DMS153 (cell line): ENCODE results near the gene TRAF3.
"Not testable (repeated sequence)": the region's sequence is repeated elsewhere in the genome, so short reads cannot be mapped to it uniquely, and the experiment has no call there.

Experiments
- DNase-seq: peaks from one replicate; lab custom pipeline; 2025; lab: John Stamatoyannopoulos, UW

Gene TRAF3

DNA sequence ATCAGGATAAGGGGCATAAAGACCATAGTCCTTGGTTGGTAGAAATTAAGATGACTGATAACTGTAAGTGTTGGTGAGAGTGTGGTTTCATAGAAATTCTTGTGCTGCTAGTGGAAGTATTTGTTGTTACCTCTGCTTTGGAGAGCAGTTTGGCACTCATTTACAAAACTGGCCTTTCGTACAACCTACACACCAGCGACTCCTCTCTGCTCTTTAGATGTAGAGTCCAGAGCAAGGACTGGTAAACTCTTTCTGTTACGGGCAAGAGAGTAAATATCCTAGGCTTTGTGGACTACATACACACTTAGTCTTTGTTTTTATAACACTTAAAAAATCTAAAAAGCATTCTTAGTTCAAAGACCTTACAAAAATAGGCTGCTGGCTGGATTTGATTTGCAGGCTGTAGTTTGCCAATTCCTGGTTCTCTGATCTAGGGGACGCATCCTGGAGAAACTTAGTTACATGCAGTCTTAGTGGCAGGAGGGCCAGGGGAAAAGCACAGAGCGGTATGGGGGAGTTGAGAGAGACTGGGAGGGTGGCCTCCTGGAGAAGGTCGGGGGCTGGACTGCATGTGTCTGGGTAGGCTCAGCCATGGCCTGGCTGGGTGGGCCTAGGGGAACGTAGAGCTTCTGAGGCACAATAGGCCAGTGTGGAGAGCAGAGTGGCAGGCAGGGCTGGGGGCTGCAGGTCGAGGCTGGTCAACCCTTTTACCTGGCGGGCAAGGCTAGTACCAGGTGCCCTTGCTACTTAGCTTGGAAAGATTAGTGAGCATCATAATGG lies 89.9 kb downstream of the TRAF3 start:
- no peak for DNase-seq

DNA sequence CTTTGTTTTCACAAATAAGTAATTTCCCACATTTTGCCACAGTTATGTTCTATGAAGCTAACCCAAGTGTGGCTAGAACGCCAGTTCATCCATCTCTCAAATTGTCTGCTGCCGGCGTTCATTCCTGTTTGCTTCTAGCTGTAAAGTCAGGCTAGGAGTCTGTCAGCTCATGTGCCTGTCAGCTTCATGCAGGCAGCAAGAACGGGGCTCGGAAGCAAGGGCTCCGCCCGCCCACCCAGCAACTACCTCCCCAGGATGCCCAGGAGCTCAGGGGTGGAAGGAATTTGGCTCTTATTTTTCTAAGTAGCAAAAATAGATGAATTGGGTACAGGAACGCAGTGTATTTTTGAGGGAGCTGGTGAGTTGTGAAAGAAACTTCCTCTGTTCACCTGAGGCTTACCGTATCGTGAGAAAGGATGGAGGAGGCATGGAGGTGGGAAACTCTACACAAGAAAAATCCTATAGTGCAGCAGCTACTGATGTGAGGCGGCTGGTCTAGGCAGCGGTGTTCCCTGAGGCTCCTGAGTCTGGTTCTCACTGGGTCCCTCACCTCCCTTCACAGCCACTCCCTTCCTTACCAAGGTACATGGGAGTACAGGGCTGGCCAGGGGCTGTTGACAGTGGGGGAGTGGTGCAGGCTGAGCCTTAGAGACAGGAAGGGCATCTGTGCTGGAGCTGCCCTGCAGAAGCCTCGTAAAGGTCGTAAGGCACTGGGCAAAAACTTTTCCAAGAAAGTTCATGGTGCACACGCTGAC lies 90.8 kb downstream of the TRAF3 start:
- DNase-seq, result no peak

DNA sequence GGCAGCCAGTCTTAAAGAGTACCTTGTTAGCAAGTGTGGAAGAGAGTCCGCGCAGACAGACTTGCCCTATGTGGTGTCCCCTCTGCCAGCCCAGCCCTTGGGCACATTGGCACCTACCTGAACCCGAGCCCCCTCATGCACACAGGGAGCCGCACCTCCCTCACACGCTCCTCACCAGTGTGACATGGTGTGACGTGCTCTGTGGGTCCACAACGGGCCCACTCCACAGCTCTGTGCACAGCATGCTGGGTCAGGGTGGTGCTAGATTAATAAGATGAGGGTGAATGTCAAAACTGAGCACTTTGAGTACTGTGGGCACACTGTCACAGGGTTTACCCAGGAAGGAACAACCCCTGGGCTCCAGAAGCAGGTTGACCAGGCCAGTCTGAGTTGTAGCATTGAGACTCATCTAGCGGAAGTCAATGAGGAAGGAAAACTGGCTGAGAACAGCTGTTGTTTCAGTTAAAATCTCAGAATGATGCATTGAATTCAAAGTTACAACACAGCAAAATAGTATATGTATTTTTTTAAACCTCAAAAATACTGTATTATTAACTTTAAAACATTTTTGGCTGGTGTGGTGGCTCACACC lies 91.8 kb downstream of the TRAF3 start:
- no peak for DNase-seq

DNA sequence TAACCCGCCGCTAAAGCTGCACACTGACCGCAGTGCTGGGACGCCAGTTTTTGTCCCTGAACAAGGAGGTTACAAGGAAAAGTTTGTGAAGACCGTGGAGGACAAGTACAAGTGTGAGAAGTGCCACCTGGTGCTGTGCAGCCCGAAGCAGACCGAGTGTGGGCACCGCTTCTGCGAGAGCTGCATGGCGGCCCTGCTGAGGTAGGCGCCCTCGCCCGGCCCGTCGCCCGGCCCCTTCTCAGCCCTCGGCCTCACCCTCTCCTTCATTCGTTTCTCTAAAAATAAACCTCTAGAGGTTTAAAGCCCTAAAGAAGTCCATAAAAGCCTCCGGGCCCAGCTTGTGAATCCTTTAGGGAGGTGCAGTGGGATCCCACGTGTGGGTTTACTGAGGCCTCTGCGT lies 93.0 kb downstream of the TRAF3 start:
- no peak for DNase-seq

DNA sequence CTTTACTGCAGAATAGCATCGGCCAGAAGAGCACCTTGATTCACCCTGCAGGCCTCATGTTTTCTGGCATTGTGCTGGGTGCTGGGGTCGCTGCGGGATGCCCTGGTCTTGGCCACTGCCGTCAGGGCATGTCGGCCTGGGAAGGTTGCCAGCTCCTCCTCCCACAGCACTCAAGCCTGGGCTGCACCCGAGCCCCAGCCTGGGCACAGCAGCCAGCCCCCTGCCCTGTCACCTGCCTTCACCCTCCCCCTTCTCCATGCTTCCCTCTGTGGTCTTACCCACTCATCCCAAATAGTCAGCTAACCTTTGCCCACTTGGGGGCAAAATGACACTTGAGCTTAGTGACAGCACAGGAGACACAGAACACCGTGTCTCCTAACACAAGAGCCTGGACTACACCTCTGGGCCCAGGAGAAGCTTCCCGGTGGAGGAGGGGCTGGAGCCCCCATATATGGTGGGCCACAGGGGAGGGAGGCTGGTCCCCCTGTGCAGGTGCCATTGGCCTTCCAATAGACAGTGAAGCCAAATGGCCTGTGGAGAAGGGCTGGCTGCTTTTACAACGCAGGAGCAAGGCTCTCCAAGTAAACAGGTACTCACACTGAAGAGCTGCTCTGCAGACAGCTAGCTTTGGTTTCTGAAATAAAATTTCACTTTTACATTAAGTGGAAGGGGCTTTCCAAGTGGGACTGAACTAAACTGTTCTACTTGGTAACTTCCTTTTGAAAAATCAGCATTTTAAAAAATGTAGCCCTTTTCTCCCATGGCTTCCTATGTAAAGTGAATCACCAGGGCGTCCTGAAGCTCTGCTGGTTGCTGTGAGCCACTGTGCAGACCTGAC lies 94.0 kb downstream of the TRAF3 start:
- DNase-seq, result no peak

DNA sequence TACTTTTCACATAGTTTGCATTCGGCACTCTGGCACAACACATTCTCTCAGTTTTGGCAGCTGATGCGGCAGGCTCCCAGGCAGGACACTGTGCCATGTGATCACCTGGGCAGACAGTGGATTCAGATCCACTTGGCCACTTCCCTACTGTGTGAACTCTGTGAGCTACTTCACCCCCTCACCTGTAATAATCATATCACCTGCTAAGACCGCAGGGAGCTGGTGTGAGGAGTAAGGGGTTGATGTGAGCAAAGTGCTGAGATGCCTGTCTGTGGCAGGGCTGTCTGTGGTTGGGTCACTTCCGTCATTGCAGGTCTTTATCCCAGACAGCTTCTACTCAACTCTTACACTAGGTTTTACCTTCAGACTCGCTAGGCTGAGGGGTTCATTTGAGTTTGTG lies 94.8 kb downstream of the TRAF3 start:
- DNase-seq, result no peak

DNA sequence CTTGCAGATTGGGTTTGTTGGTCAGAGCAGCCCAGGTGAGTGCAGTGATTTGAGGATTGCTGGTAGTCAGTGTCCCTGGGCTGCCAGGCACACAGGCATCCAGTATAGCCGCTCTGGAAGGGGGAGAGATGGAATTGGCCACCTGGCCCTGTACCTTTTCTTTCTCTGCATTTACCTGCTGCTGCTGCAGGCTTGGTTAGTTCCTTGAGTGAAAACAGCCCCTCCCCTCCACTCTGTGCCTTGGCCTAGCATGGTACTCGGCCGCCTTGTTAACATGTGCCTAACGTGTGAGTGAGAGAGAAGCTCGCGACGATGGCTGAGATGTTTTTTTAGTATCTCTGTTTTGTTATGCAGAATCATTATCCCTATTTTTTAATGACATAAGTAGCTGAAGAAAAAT lies 95.9 kb downstream of the TRAF3 start:
- DNase-seq, result no peak

DNA sequence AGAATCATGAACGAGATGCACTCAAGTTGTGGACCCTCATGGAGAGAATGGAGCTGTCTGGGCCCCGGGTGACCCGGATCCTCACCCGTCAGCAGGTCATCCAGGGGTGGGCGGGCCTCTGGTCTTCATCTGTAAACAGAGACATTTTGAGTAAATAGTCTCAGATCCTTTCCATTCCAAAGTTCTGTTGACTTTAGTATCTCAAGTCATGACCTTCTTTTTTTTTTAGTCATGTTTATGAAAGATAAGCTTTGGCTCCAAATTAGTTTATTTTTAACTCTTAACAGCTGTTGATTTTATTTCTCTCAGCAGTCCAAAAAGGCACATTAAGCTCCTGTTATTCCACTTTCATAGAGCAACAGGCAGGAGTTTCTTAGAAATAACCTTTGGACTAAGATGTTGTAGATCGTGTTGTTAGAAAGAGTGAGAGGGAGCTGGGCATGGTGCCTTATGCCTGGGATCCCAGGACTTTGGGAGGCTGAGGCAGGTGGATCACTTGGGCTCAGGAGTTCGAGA lies 96.4 kb downstream of the TRAF3 start:
- DNase-seq, result no peak

DNA sequence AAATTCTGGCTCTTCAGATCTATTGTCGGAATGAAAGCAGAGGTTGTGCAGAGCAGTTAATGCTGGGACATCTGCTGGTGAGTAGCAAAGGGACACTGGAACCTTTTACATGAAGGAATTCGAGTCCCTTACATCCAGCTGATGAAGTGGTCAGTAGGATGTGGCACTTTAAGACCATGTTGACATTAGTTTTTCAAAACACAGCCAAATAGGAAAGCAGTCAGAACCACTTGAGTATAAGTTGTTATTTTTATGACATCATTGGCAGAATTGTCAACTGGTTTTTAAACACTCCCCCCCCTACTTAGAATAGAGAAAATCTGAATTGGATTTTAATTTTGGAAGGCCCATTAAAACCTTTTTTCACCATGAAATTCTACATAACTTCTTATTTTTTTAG lies 98.4 kb downstream of the TRAF3 start:
- DNase-seq, result no peak

DNA sequence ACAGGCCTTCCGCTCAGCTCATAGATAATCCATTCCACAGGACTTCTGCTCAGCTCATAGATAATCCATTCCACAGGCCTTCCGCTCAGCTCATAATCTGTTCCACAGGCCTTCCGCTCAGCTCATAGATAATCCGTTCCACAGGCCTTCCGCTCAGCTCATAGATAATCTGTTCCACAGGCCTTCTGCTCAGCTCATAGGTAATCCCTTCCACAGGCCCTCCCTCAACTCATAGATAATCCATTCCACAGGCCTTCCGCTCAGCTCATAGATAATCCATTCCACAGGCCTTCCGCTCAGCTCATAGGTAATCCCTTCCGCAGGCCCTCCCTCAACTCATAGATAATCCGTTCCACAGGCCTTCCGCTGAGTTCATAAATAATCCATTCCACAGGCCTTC lies 100.3 kb downstream of the TRAF3 start:
- DNase-seq, result not testable (repeated sequence)

DNA sequence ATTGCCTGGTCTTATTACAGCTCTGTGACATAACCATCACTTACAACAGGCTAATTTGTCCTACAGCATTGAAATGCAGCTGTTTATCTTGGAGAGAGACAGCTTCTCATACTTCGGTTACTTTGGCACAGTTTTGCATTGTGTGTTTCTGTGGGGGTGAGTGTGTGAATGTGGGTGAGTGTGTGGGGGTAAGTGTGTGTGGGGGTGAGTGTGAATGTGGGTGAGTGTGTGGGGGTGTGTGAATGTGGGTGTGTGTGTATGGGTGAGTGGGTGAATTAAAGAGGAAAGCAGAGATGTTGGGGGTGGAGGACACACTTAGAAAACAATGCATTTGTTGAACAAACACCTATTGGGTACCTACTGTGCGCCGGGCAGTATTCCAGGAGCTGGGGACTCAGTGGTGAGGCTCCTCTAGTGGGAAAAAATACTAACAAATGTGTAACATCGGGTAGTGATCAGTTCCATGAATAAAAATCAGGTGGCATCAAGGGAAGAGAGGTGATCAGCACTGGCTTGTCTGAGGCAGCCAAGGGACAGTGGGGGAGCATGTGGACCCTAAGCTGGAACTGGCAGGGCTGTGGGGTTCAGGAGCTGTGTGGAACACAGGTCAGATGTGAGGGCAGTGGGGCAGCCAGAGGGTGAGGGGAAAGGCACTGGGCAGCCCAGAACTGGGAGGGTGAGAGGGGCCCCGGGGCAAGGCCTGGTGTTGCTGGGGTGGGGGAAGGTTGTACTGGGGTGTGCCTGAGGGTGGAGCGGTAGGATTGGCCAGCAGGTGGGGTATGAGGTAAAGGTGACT lies 101.1 kb downstream of the TRAF3 start:
- DNase-seq, result no peak

DNA sequence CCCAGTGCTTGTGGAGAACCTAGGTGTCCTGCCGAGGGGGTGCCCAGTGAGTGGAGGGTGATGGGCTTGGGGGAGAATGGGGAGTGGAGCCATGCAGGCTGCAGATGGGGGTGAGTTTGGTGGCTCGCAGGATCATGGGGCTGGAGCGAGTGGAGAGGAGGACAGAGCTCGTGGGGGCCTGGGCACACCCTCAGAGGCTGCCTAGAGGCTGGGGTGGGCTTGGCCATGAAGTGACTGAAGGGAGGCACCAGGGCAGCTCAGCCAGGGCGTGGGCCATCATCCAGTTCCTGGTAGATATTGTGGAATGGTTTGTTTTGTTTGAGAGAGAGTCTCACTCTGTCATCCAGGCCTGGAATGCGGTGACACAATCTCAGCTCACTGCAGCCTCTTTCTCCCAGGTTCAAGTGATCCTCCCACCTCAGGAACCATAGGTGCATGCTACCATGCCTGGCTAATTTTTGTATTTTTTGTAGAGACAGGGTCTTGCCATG lies 101.8 kb downstream of the TRAF3 start:
- DNase-seq, result no peak

DNA sequence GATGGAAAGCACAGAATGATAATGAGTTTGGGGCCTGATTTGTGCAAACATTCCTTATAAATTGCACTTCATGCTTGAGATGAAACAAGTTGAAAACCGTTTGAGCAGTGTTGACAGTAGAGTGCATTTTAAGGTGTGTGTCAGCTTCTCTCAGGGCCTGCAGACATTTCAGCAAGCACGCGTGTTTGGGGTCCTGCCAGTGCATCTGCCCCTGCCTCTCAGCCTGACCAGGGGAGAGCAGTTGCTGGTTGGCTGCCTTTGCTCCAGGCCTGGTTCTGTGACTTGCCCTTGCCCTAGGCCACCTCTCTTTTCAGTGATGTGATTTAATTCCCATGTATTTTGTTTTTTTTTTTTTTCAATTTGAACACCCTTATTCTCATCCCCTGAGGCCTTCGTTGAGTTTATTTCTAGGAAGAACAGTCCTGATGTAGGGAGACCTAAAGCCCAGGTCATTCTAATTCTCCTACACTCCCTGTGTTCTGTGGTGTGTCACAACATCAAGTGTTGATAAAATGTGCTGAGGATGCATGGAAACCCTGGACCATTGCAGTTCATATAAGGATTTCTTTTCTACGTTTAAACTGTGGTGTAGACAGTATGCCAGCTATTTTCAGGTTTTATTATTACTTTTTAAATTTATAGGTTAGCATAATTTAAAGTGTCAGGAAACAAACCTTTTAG lies 105.1 kb downstream of the TRAF3 start:
- DNase-seq, result no peak

DNA sequence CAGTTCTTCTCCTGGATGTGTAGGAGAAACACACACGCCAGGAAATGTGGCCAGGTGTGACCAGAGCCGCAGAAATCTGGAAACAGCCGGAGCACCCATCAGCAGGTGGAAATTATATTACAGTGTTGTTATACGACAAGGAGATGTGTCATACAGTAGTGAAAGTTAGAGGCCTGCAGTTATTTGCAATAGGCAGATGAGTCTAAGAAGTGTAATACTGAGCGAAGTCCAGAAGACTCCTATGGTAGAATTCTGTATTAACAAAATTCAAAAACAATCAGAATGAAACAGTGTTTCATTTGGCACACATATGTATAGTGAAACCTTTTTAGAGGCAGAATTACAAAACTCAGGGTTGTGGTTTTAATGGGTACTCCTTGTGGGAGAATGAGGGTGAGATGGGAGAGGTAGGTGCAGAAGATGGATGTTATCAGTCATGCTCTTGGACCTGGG lies 105.9 kb downstream of the TRAF3 start:
- no peak for DNase-seq

DNA sequence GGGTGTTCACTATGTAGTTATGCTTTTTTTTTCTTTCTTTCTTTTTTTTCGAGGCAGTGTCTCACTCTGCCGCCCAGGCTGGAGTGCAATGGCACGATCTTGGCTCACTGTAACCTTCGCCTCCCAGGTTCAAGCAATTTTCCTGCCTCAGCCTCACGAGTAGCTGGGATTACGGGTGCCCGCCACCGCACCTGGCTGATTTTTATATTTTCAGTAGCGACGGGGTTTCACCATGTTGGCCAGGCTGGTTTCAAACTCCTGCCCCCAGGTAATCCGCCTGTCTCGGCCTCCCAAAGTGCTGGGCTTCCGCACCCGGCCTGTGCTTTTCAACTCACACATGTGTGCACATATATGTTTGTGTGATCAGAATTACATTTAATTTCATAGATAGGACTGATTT lies 106.3 kb downstream of the TRAF3 start:
- DNase-seq, result no peak

DNA sequence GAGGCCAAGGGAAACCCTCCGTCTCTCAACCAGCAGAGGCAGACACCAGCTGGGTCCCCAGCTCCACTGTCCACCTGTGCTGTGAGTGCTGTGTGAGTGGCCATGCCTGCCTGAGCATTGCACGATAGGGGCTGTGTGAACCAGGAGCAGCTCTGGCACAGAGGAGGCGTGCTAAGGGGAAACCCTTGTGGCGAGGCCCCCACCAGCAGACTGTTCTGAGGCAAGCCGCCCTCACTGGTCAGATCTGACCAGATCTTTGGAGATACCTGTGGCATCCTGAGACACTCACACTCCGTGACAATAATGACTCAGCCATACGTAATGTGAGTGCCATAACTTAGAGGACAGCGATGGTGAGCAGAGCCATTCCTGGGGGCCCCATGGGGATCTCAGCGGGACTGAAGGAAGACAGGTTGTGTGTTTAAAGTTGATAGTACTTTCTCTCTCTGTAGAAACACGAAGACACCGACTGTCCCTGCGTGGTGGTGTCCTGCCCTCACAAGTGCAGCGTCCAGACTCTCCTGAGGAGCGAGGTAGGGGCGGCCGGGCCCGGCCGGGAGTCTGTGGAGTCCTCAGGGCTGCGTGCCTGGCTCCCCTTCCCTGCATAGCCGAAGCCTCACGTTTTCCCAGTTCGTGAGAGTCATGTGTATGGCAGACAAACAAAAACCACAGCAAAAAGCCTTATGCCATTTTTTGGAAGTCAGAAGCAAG lies 108.6 kb downstream of the TRAF3 start:
- DNase-seq, result no peak

DNA sequence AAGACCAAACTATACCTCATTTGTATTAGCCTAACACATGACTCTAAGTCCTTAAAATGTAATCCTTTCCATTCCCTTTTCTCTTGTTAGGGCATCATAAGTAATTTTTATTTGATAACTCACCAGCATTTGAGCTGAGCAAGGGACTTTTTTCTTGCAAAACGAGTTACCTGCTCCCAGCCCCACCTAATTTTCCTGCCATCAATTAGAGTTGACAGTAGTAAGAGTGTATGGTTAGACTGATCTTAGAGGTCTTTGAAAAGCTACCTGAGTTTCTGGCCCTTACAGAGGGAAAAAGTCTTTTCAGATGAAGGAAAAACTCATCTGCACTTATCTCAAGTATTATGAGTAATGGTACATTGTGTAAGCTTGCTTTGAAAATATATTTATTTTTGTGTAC lies 111.5 kb downstream of the TRAF3 start:
- no peak for DNase-seq

DNA sequence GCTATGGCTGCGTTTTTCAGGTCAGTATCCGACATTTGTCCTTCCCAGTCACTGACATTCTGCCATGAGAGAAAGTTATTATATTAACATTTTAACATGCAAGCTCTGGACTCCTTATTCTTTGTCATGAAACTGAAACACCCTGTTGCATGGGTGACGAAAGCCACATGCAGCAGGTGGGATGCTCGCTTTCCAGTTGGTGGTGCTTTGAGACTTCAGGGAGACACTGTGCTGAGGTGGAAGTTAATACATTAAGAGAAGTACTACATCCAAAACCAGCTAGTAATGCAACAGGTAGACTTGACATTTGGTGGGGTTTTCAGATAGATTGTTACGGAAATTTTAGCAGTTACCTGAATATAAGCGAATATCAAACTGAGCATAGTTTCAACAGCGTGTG lies 112.4 kb downstream of the TRAF3 start:
- DNase-seq, result no peak

DNA sequence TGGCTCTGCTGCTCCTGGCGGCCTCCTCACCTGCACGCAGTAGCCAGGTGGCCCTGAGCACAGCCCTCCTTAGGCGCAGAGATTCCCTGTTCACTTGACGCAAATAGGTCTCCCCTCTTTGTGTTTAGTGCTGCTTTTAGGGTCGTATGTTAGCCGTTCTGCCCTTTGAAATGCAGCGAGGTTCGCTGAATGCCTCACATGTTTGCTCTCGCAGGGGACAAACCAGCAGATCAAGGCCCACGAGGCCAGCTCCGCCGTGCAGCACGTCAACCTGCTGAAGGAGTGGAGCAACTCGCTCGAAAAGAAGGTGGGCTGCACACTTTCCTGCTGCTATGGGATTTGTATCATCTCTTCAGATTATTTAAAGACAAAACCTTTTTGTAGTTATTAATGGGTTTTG lies 113.9 kb downstream of the TRAF3 start:
- no peak for DNase-seq

DNA sequence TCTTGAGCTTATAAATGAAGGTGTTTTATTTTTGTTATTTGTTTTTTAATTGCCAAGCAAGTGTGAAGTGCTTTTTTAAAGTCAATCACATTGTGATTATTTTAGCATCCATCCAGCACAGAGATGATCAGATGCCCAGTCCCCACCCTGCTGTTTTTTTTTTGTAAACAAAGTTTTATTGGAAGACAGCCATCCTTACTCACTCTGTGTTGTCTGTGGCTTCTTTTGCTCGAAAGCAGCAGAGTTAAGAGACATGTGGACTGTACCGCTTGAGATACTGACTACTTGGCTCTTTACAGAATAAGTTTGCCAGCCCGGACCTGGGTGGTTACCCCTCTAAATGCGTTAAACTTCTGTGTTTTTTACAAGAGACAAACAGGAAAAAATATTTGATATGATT lies 114.3 kb downstream of the TRAF3 start:
- no peak for DNase-seq
